ENCODE data around the gene SNAPC2. TPM values are rescaled to one million over a fixed set of nuclear protein-coding genes. Genes with fewer than 3 reads are reported as not detected.

Gene SNAPC2
- total and polyA plus RNA-seq, 4 donors, result 7.6 to 32.1 (median 21.1) TPM

DNA sequence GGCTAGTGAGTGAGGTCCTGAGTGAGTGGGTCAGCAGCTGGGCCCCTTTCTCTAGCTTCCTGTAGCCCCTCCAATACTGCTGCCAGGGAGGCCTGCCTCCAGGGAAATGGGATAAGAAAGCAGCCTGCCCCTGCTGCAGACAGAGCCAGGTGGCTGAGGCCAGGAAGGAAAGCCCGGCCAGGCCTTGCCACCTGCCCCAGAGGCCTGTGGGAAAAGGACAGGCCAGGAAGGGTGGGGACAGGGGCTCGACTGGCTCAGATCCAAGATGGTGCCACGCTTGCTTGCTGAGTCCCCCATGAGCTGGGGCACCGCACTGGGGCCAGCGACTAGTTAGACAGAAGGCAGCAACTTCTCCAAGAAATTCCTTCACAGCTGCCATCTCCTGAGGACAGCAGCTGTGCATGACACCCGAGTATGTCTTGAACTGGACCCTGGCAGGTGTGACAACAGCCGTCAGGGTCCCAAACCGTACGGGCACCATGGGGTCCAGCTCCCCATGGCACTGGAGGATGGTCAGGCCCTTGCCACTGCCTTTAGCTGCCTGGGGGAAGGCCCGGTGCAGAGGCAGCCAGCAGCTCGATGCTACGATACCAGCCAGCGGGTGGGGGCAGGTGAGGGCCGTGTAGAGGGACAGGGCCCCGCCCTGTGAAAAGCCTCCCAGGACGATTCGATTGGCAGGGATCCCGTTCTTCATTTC, 40.9 kb upstream of the SNAPC2 start:
- 79 to 86% methylated on average over 18 of the region's 18 CpGs for WGBS, 2 donors
- ATAC-seq (ENCODE audit: insufficient read depth, low FRiP score) (no peak), DNase-seq (no peak)
- Histone ChIP-seq H3K4me1 (ENCODE audit: control insufficient read depth in 5 of 5, insufficient read depth in 5 of 5, low read length in 5 of 5) (peaks cover 0 to 4% (median 0%) of the 10 kb centered on the region in 5 donors), H3K9me3 (ENCODE audit: control insufficient read depth in 4 of 4, insufficient read depth in 3 of 4, low read length in 3 of 4) (peaks cover 0 to 2% (median 0%) of the 10 kb centered on the region in 4 donors), H3K27ac (ENCODE audit: low read depth in 1 of 2, low read length in 1 of 2) (no peak overlapping the region), H3K36me3 (ENCODE audit: control insufficient read depth in 4 of 4, insufficient read depth in 4 of 4, low read length in 4 of 4) (no peaks in the 10 kb centered on the region), H3K9ac (ENCODE audit: insufficient read depth in 1 of 2, low read length in 2 of 2) (no peak overlapping the region), H3K4me3 (no peak overlapping the region), H3K27me3 (ENCODE audit: control insufficient read depth in 3 of 3, insufficient read depth in 3 of 3, low read length in 2 of 3) (peaks cover 0 to 6% (median 5%) of the 10 kb centered on the region in 3 donors)
- TF ChIP-seq, protein P1, sequence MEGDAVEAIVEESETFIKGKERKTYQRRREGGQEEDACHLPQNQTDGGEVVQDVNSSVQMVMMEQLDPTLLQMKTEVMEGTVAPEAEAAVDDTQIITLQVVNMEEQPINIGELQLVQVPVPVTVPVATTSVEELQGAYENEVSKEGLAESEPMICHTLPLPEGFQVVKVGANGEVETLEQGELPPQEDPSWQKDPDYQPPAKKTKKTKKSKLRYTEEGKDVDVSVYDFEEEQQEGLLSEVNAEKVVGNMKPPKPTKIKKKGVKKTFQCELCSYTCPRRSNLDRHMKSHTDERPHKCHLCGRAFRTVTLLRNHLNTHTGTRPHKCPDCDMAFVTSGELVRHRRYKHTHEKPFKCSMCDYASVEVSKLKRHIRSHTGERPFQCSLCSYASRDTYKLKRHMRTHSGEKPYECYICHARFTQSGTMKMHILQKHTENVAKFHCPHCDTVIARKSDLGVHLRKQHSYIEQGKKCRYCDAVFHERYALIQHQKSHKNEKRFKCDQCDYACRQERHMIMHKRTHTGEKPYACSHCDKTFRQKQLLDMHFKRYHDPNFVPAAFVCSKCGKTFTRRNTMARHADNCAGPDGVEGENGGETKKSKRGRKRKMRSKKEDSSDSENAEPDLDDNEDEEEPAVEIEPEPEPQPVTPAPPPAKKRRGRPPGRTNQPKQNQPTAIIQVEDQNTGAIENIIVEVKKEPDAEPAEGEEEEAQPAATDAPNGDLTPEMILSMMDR (IDR thresholded peaks at IDR 0.05; ENCODE audit: control extremely low read depth, extremely low read depth), result no peak

DNA sequence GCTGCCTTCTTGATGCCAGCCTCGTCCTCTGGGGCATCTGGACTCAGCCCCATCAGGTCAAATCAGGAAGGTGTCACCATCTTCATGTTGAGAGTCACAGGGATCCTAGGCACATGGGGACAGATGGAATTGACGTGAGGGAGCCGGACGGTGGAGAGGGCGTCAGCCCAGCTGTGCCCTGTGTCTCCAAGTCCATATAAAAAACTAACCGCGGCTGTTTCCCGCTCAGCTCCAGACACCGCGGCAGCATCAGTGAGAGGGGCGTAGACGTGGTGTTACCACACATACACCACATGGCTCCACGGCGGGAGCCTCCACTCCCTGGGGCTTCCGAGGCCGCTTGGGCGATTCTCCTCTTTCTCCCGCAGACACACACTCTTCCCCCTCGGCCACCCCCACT, 40.3 kb upstream of the SNAPC2 start:
- no peaks in the 10 kb centered on the region for H3K4me1 ChIP-seq (ENCODE audit: control insufficient read depth in 5 of 5, insufficient read depth in 5 of 5, low read length in 5 of 5)
- no peak overlapping the region for H3K4me3 ChIP-seq
- H3K36me3 ChIP-seq (ENCODE audit: control insufficient read depth in 4 of 4, insufficient read depth in 4 of 4, low read length in 4 of 4), result no peaks in the 10 kb centered on the region
- peaks cover 0 to 2% (median 2%) of the 10 kb centered on the region in 3 donors for H3K27me3 ChIP-seq (ENCODE audit: control insufficient read depth in 3 of 3, insufficient read depth in 3 of 3, low read length in 2 of 3)
- H3K27ac ChIP-seq (ENCODE audit: low read depth in 1 of 2, low read length in 1 of 2), result no peak overlapping the region
- DNase-seq (no peak), ATAC-seq (ENCODE audit: insufficient read depth, low FRiP score) (no peak)
- H3K9ac ChIP-seq (ENCODE audit: insufficient read depth in 1 of 2, low read length in 2 of 2), result no peak overlapping the region
- TF ChIP-seq, protein P1 (IDR thresholded peaks at IDR 0.05; ENCODE audit: control extremely low read depth, extremely low read depth), result no peak
- peaks cover 0 to 2% (median 0%) of the 10 kb centered on the region in 4 donors for H3K9me3 ChIP-seq (ENCODE audit: control insufficient read depth in 4 of 4, insufficient read depth in 3 of 4, low read length in 3 of 4)
- 86 to 92% methylated on average over 19 of the region's 19 CpGs for WGBS, 2 donors

DNA sequence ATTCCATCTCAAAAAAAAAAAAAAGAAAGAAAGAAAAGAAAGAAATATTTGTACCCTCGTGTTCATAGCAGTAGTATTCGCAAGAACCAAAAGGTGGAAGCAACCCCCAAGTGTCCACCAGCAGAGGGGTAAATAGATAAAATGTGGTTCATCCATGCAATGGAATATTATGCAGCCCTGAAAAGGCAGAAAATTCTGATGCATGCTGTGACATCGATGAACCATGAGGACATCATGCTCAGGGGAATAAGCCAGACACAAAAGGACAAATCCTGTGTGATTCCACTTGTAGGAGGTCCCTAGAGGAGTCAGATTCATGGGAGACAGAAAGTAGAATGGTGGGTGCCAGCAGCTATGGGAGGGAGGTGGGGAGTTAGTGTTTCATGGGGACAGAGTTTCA, 38.2 kb upstream of the SNAPC2 start:
- H3K27me3 ChIP-seq (ENCODE audit: control insufficient read depth in 3 of 3, insufficient read depth in 3 of 3, low read length in 2 of 3), result no peaks in the 10 kb centered on the region
- no peak overlapping the region for H3K4me3 ChIP-seq
- TF ChIP-seq, protein P1 (IDR thresholded peaks at IDR 0.05; ENCODE audit: control extremely low read depth, extremely low read depth), result no peak
- no peak overlapping the region for H3K9ac ChIP-seq (ENCODE audit: insufficient read depth in 1 of 2, low read length in 2 of 2)
- WGBS, 2 donors, result 91 to 94% methylated on average over 3 of the region's 3 CpGs
- H3K4me1 ChIP-seq (ENCODE audit: control insufficient read depth in 5 of 5, insufficient read depth in 5 of 5, low read length in 5 of 5), result no peaks in the 10 kb centered on the region
- DNase-seq (no peak), ATAC-seq (ENCODE audit: insufficient read depth, low FRiP score) (no peak)
- no peaks in the 10 kb centered on the region for H3K36me3 ChIP-seq (ENCODE audit: control insufficient read depth in 4 of 4, insufficient read depth in 4 of 4, low read length in 4 of 4)
- peaks cover 0 to 2% (median 0%) of the 10 kb centered on the region in 4 donors for H3K9me3 ChIP-seq (ENCODE audit: control insufficient read depth in 4 of 4, insufficient read depth in 3 of 4, low read length in 3 of 4)
- no peak overlapping the region for H3K27ac ChIP-seq (ENCODE audit: low read depth in 1 of 2, low read length in 1 of 2)

All from lung (tissue), 12 donors.